Lung (tissue), 12 donors: ENCODE results near the gene RSU1. TPM values are rescaled to one million over a fixed set of nuclear protein-coding genes. Genes with fewer than 3 reads are reported as not detected.

Source experiments
- ATAC-seq: fragments of 200-7000 bp; cut with Tn5 transposase; one replicate; pipeline ENCODE4 v1.9.1; 2020; ENCODE audit warnings: moderate number of reproducible peaks; ENCODE audit not compliant: insufficient read depth, low FRiP score
- DNase-seq, 3 donors: peaks; one replicate each; pipeline ENCODE4 v3.0.0-alpha.2; 2013 to 2017
- H3K27ac ChIP-seq, 2 donors: one replicate each; pipeline ENCODE4 v1.5.1; 2013; ENCODE audit warnings: mild to moderate bottlenecking in 2 of 2, moderate library complexity in 2 of 2, control low read depth in 1 of 2, inconsistent platforms in 1 of 2, low read depth in 1 of 2, low read length in 1 of 2
- H3K27me3 ChIP-seq, 3 donors: one replicate each; pipeline ENCODE4 v1.5.1; 2013; ENCODE audit warnings: low read length in 2 of 3; ENCODE audit not compliant: control insufficient read depth in 3 of 3, insufficient read depth in 3 of 3
- H3K36me3 ChIP-seq, 4 donors: one replicate each; pipeline ENCODE4 v1.5.1; 2013; ENCODE audit warnings: low read length in 4 of 4, mild to moderate bottlenecking in 1 of 4, moderate library complexity in 1 of 4; ENCODE audit not compliant: control insufficient read depth in 4 of 4, insufficient read depth in 4 of 4
- H3K4me1 ChIP-seq, 5 donors: one replicate each; pipeline ENCODE4 v1.5.1; 2013; ENCODE audit warnings: low read length in 5 of 5, mild to moderate bottlenecking in 2 of 5, moderate library complexity in 1 of 5; ENCODE audit not compliant: control insufficient read depth in 5 of 5, insufficient read depth in 5 of 5
- H3K4me3 ChIP-seq: one replicate; pipeline ENCODE4 v1.5.1; 2013; ENCODE audit warnings: mild to moderate bottlenecking, control low read depth, moderate library complexity
- H3K9ac ChIP-seq, 2 donors: one replicate each; pipeline ENCODE4 v1.5.1; 2013; ENCODE audit warnings: low read length in 2 of 2, control low read depth in 1 of 2; ENCODE audit not compliant: insufficient read depth in 1 of 2
- H3K9me3 ChIP-seq, 4 donors: one replicate each; pipeline ENCODE4 v1.5.1; 2013; ENCODE audit warnings: low read length in 3 of 4, mild to moderate bottlenecking in 1 of 4, moderate library complexity in 1 of 4; ENCODE audit not compliant: control insufficient read depth in 4 of 4, insufficient read depth in 3 of 4
- CTCF ChIP-seq: IDR thresholded peaks from 2 replicates; pipeline ENCODE4 v1.5.1; 2012; ENCODE audit warnings: mild to moderate bottlenecking; ENCODE audit errors: control extremely low read depth, extremely low read depth
- WGBS, 2 donors: extraction: QIAGEN DNeasy Blood & Tissue Kit; methylation state at CpG; one replicate each; pipeline ENCODE4 v1.1.7; 2013; 5-methylcytosine and 5-hydroxymethylcytosine counted together
- polyA plus RNA-seq, 2 donors: library from polyadenylated mRNA; stranded (reverse); fragments of 200-250 nt; gene quantifications; one replicate each; pipeline ENCODE4 v1.2.1, GENCODE V29; 2013
- total RNA-seq, 2 donors: library from RNA; depleted of rRNA in 1 of 2; stranded (reverse); fragments of >200 nt in 1 of 2; gene quantifications; one replicate each; pipeline ENCODE4 v1.2.1, GENCODE V29; 2014 to 2021
- donor health status: control.
- donor health status: control.
- donor health status: Bipolar disorder and iron deficiency.
- donor health status: healthy.
- donor health status: DM: yes; HTN: yes; CAD: no.

Gene RSU1
- total and polyA plus RNA-seq, 4 donors = 36.0 to 81.5 (median 57.9) TPM

- Histone ChIP-seq H3K9ac (no peak overlapping the region), H3K9me3 (peaks cover 0 to 1% (median 0%) of the 10 kb centered on the region in 4 donors), H3K27ac (no peak overlapping the region), H3K4me1 (peaks cover 0 to 12% (median 0%) of the 10 kb centered on the region in 5 donors), H3K36me3 (peaks cover 0 to 3% (median under 1%) of the 10 kb centered on the region in 4 donors), H3K4me3 (no peak overlapping the region), H3K27me3 (no peaks in the 10 kb centered on the region)
- ATAC-seq (no peak), DNase-seq (no peak)
- TF ChIP-seq CTCF = no peak
- 85 to 89% methylated on average over 4 of the region's 4 CpGs for WGBS, 2 donors
These were observed 27.5 kb downstream of the RSU1 start for GRCh38 chr10:16789765-16790164.

GRCh38 chr10:16789261-16789660, 28.0 kb downstream of the RSU1 start:
- WGBS, 2 donors = 81 to 87% methylated on average over 7 of the region's 7 CpGs
- DNase-seq = no peak
- no peaks in the 10 kb centered on the region for H3K27me3 ChIP-seq

GRCh38 chr10:16788778-16789177, 28.4 kb downstream of the RSU1 start:
- Histone ChIP-seq H3K36me3 (peaks cover 0 to 1% (median under 1%) of the 10 kb centered on the region in 4 donors), H3K4me3 (no peak overlapping the region), H3K27ac (no peak overlapping the region), H3K9me3 (peaks cover 0 to 1% (median 0%) of the 10 kb centered on the region in 4 donors), H3K27me3 (no peaks in the 10 kb centered on the region), H3K9ac (no peak overlapping the region), H3K4me1 (peaks cover 0 to 12% (median 0%) of the 10 kb centered on the region in 5 donors)
- WGBS, 2 donors = 91% methylated on average over 3 of the region's 3 CpGs
- ATAC-seq = no peak
- no peak for DNase-seq
- no peak for TF ChIP-seq CTCF

More at GRCh38 chr10:16789261-16789660, 28.0 kb downstream of the RSU1 start:
- ATAC-seq = no peak
- peaks cover 0 to 3% (median under 1%) of the 10 kb centered on the region in 4 donors for H3K36me3 ChIP-seq
- no peak overlapping the region for H3K4me3 ChIP-seq
- H3K4me1 ChIP-seq = peaks cover 0 to 12% (median 0%) of the 10 kb centered on the region in 5 donors
- TF ChIP-seq CTCF = no peak
- peaks cover 0 to 1% (median 0%) of the 10 kb centered on the region in 4 donors for H3K9me3 ChIP-seq
- no peak overlapping the region for H3K9ac ChIP-seq
- H3K27ac ChIP-seq = no peak overlapping the region

- Histone ChIP-seq H3K9me3 (peaks cover 0 to 1% (median 0%) of the 10 kb centered on the region in 4 donors), H3K27me3 (no peaks in the 10 kb centered on the region), H3K36me3 (peaks cover 0 to 1% (median 0%) of the 10 kb centered on the region in 4 donors), H3K27ac (no peak overlapping the region), H3K4me1 (peaks cover 0 to 12% (median 0%) of the 10 kb centered on the region in 5 donors), H3K9ac (no peak overlapping the region), H3K4me3 (no peak overlapping the region)
- DNase-seq = no peak
- WGBS, 2 donors = 92 to 98% methylated on average over 6 of the region's 6 CpGs
- ATAC-seq = no peak
- no peak for TF ChIP-seq CTCF
These were observed 29.1 kb downstream of the RSU1 start for GRCh38 chr10:16788125-16788524.
